Lung (tissue), 12 donors: ENCODE data around the gene MRM2. TPM values are rescaled to one million over a fixed set of nuclear protein-coding genes. Genes with fewer than 3 reads are reported as not detected.

Source experiments
- ATAC-seq: fragments of 200-7000 bp; cut with Tn5 transposase; one replicate; pipeline ENCODE4 v1.9.1; 2020; ENCODE audit warnings: moderate number of reproducible peaks; ENCODE audit not compliant: insufficient read depth, low FRiP score
- DNase-seq, 3 donors: peaks; one replicate each; pipeline ENCODE4 v3.0.0-alpha.2; 2013 to 2017
- H3K27ac ChIP-seq, 2 donors: one replicate each; pipeline ENCODE4 v1.5.1; 2013; ENCODE audit warnings: mild to moderate bottlenecking in 2 of 2, moderate library complexity in 2 of 2, control low read depth in 1 of 2, inconsistent platforms in 1 of 2, low read depth in 1 of 2, low read length in 1 of 2
- H3K27me3 ChIP-seq, 3 donors: one replicate each; pipeline ENCODE4 v1.5.1; 2013; ENCODE audit warnings: low read length in 2 of 3; ENCODE audit not compliant: control insufficient read depth in 3 of 3, insufficient read depth in 3 of 3
- H3K36me3 ChIP-seq, 4 donors: one replicate each; pipeline ENCODE4 v1.5.1; 2013; ENCODE audit warnings: low read length in 4 of 4, mild to moderate bottlenecking in 1 of 4, moderate library complexity in 1 of 4; ENCODE audit not compliant: control insufficient read depth in 4 of 4, insufficient read depth in 4 of 4
- H3K4me1 ChIP-seq, 5 donors: one replicate each; pipeline ENCODE4 v1.5.1; 2013; ENCODE audit warnings: low read length in 5 of 5, mild to moderate bottlenecking in 2 of 5, moderate library complexity in 1 of 5; ENCODE audit not compliant: control insufficient read depth in 5 of 5, insufficient read depth in 5 of 5
- H3K4me3 ChIP-seq: one replicate; pipeline ENCODE4 v1.5.1; 2013; ENCODE audit warnings: mild to moderate bottlenecking, control low read depth, moderate library complexity
- H3K9ac ChIP-seq, 2 donors: one replicate each; pipeline ENCODE4 v1.5.1; 2013; ENCODE audit warnings: low read length in 2 of 2, control low read depth in 1 of 2; ENCODE audit not compliant: insufficient read depth in 1 of 2
- H3K9me3 ChIP-seq, 4 donors: one replicate each; pipeline ENCODE4 v1.5.1; 2013; ENCODE audit warnings: low read length in 3 of 4, mild to moderate bottlenecking in 1 of 4, moderate library complexity in 1 of 4; ENCODE audit not compliant: control insufficient read depth in 4 of 4, insufficient read depth in 3 of 4
- WGBS, 2 donors: extraction: QIAGEN DNeasy Blood & Tissue Kit; methylation state at CpG; one replicate each; pipeline ENCODE4 v1.1.7; 2013; 5-methylcytosine and 5-hydroxymethylcytosine counted together
- polyA plus RNA-seq, 2 donors: library from polyadenylated mRNA; stranded (reverse); fragments of 200-250 nt; gene quantifications; one replicate each; pipeline ENCODE4 v1.2.1, GENCODE V29; 2013
- total RNA-seq, 2 donors: library from RNA; depleted of rRNA in 1 of 2; stranded (reverse); fragments of >200 nt in 1 of 2; gene quantifications; one replicate each; pipeline ENCODE4 v1.2.1, GENCODE V29; 2014 to 2021
- TF ChIP-seq, protein P1 (sequence below): IDR thresholded peaks from 2 replicates; pipeline ENCODE4 v1.5.1; 2012; ENCODE audit warnings: mild to moderate bottlenecking; ENCODE audit errors: control extremely low read depth, extremely low read depth
- donor health status: control.
- donor health status: control.
- donor health status: Bipolar disorder and iron deficiency.
- donor health status: healthy.
- donor health status: DM: yes; HTN: yes; CAD: no.

The MRM2 gene
- total and polyA plus RNA-seq, 4 donors = 18.7 to 25.5 (median 23.1) TPM

DNA sequence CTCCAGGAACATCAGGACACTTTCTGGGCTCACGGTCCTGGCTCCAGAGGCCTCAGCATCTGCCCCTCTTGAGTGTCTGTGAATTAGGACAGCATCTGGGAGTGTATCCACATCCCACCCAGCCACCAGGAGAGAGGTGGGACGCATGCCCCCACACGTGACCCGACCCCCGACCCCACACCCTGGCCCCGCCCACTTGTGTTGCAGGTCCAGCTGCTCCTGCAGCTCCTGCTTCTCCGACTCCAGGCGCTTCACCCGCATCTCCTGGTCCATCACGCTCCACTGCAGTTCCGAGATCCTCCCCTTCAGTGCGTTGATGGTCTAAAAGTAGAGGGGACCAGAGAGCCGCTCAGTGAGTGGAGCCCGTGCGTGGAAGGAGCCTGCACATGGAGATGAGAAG is 22.9 kb downstream of the MRM2 start:
- Histone ChIP-seq H3K27me3 (no peaks in the 10 kb centered on the region), H3K27ac (no peak overlapping the region), H3K36me3 (peaks cover 4 to 78% (median 32%) of the 10 kb centered on the region in 4 donors), H3K9me3 (peaks cover 0 to 4% (median 0%) of the 10 kb centered on the region in 4 donors), H3K4me3 (no peak overlapping the region), H3K9ac (no peak overlapping the region), H3K4me1 (no peaks in the 10 kb centered on the region)
- TF ChIP-seq, protein P1, sequence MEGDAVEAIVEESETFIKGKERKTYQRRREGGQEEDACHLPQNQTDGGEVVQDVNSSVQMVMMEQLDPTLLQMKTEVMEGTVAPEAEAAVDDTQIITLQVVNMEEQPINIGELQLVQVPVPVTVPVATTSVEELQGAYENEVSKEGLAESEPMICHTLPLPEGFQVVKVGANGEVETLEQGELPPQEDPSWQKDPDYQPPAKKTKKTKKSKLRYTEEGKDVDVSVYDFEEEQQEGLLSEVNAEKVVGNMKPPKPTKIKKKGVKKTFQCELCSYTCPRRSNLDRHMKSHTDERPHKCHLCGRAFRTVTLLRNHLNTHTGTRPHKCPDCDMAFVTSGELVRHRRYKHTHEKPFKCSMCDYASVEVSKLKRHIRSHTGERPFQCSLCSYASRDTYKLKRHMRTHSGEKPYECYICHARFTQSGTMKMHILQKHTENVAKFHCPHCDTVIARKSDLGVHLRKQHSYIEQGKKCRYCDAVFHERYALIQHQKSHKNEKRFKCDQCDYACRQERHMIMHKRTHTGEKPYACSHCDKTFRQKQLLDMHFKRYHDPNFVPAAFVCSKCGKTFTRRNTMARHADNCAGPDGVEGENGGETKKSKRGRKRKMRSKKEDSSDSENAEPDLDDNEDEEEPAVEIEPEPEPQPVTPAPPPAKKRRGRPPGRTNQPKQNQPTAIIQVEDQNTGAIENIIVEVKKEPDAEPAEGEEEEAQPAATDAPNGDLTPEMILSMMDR = no peak
- WGBS, 2 donors = 92 to 96% methylated on average over 15 of the region's 15 CpGs
- DNase-seq = no peak
- ATAC-seq = no peak

DNA sequence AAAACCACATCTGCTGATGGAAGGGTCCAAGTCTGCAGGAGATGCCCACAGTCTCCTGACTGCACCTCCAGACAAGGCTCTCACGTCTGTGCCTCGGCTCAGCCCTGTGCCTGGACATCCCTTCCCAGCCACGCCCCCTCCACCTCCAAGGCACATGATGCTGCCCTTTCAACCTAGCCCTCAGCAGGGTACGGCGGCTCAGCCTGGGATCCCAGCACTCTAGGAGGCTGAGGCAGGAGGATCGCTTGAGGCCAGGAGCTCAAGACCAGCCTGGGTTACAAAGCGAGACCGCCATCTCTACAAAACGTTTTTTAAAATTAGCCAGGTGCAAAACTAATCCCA is 23.6 kb downstream of the MRM2 start:
- no peak for ATAC-seq
- Histone ChIP-seq H3K27ac (no peak overlapping the region), H3K4me1 (no peaks in the 10 kb centered on the region), H3K4me3 (no peak overlapping the region), H3K9me3 (peaks cover 0 to 4% (median 0%) of the 10 kb centered on the region in 4 donors), H3K36me3 (peaks cover 4 to 79% (median 33%) of the 10 kb centered on the region in 4 donors), H3K27me3 (no peaks in the 10 kb centered on the region), H3K9ac (no peak overlapping the region)
- DNase-seq = no peak
- 93 to 94% methylated on average over 9 of the region's 9 CpGs for WGBS, 2 donors
- TF ChIP-seq, protein P1 = no peak

DNA sequence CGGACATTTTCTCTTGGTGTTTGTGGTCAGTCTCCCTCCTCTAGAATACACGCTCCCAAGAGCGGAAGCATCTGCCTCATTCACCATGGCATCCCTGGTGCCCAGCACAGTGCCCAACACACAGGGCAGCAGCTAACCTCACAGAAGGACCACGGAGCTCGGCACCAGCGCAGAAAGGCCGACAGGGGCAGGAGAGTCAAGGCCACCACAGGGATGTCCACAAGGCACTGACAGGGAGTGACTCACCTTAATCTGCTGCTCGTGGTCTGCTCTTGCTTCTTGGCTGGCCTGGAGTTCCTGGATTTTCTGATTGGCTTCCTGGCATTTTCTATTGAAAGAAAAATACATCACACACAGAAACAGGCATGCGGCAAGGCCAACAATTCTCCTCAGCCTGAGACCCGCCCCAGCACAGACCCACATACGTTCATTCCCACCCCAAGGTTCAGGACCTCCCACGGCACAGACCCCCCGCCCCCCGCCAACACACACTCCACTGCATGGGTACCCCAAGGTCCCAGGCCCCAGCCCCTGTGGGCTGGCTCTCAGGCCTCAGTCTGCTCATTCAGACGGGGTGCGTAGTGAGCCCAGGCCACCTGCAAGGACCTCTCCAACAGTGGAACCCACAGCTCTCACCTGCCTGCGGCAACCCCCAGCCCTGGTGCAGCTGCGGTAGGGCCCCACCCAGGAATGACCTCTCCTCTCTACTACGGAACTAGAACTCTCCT is 24.1 kb downstream of the MRM2 start:
- TF ChIP-seq, protein P1 = no peak
- Histone ChIP-seq H3K9ac (no peak overlapping the region), H3K4me1 (no peaks in the 10 kb centered on the region), H3K27ac (no peak overlapping the region), H3K36me3 (peaks cover 4 to 78% (median 35%) of the 10 kb centered on the region in 4 donors), H3K27me3 (no peaks in the 10 kb centered on the region), H3K9me3 (peaks cover 0 to 4% (median 0%) of the 10 kb centered on the region in 4 donors), H3K4me3 (no peak overlapping the region)
- DNase-seq (no peak), ATAC-seq (no peak)
- WGBS, 2 donors = 90 to 97% methylated on average over 19 of the region's 19 CpGs
